Fibroblast of gingiva (primary cell): ENCODE measurements around the gene GALK2.

Experiments used
- DNase-seq: peaks from one replicate; pipeline ENCODE4 v3.0.0-alpha.2; 2011; ENCODE audit warnings: low read depth

GALK2 gene

GRCh38 chr15:49169880-49170597 lies at the start of gene GALK2:
TSS of gene GALK2 (plus strand) at chr15:49170247. CDS start at chr15:49170323, 76 bp downstream.
- DNase-seq, result peak; percentile 71

GRCh38 chr15:49120832-49121231 lies 49.2 kb upstream of the GALK2 start:
- no peak for DNase-seq

- DNase-seq, result no peak
Observed at GRCh38 chr15:49121901-49122300, 48.1 kb upstream of the GALK2 start.

- no peak for DNase-seq
Observed at GRCh38 chr15:49122541-49123062, 47.4 kb upstream of the GALK2 start.

- peak; percentile 14 for DNase-seq
Observed at GRCh38 chr15:49124371-49124770, 45.7 kb upstream of the GALK2 start.

GRCh38 chr15:49131403-49131802 lies 38.6 kb upstream of the GALK2 start:
- DNase-seq, result no peak

GRCh38 chr15:49134683-49135341 lies 35.2 kb upstream of the GALK2 start:
- DNase-seq, result no peak

- no peak for DNase-seq
Observed at GRCh38 chr15:49135342-49135857, 34.6 kb upstream of the GALK2 start.

- no peak for DNase-seq
Observed at GRCh38 chr15:49135911-49136310, 34.1 kb upstream of the GALK2 start.

- DNase-seq, result no peak
Observed at GRCh38 chr15:49137861-49138260, 32.2 kb upstream of the GALK2 start.

GRCh38 chr15:49145651-49146609 lies 24.1 kb upstream of the GALK2 start:
- peak; percentile 39 for DNase-seq

GRCh38 chr15:49148298-49148697 lies 21.7 kb upstream of the GALK2 start:
- DNase-seq, result no peak

- DNase-seq, result no peak
Observed at GRCh38 chr15:49148727-49149126, 21.3 kb upstream of the GALK2 start.

GRCh38 chr15:49151831-49152230 lies 18.2 kb upstream of the GALK2 start:
- no peak for DNase-seq

GRCh38 chr15:49152552-49153312 lies 17.3 kb upstream of the GALK2 start:
- peak; percentile 67 for DNase-seq

GRCh38 chr15:49154359-49154758 lies 15.7 kb upstream of the GALK2 start:
- no peak for DNase-seq

GRCh38 chr15:49154799-49155109 lies 15.3 kb upstream of the GALK2 start:
- DNase-seq, result no peak

- peak; percentile 98 for DNase-seq
Observed at GRCh38 chr15:49155110-49155833, 14.8 kb upstream of the GALK2 start, which contains the start of gene COPS2. TSS of gene COPS2 (minus strand) at chr15:49155599. CDS start at chr15:49155578, 21 bp downstream.

GRCh38 chr15:49155834-49156627 lies 14.0 kb upstream of the GALK2 start:
- DNase-seq, result no peak

GRCh38 chr15:49163678-49164077 lies 6.4 kb upstream of the GALK2 start:
- DNase-seq, result no peak
